ENCODE results near the gene DCPS.
"Not testable (repeated sequence)": the region's sequence is repeated elsewhere in the genome, so short reads cannot be mapped to it uniquely, and the experiment has no call there.

The DCPS gene

GRCh38 chr11:126360049-126360446, 56.2 kb downstream of the DCPS start:
- no peak for DNase-seq (ENCODE audit: low spot score)

GRCh38 chr11:126361400-126361799, 57.5 kb downstream of the DCPS start:
- no peak for DNase-seq (ENCODE audit: low spot score)

GRCh38 chr11:126362879-126363655, 59.2 kb downstream of the DCPS start:
- no peak for DNase-seq (ENCODE audit: low spot score)

GRCh38 chr11:126363706-126364248, 59.9 kb downstream of the DCPS start:
- DNase-seq (ENCODE audit: low spot score), result no peak

GRCh38 chr11:126364735-126365134, 60.9 kb downstream of the DCPS start:
- not testable (repeated sequence) for DNase-seq (ENCODE audit: low spot score)

- DNase-seq (ENCODE audit: low spot score), result not testable (repeated sequence)
Observed at GRCh38 chr11:126365508-126365907, 61.6 kb downstream of the DCPS start.

- DNase-seq (ENCODE audit: low spot score), result no peak
Observed at GRCh38 chr11:126366064-126366822, 62.4 kb downstream of the DCPS start.

GRCh38 chr11:126366823-126367654, 63.2 kb downstream of the DCPS start:
- DNase-seq (ENCODE audit: low spot score), result not testable (repeated sequence)

GRCh38 chr11:126367806-126368205, 63.9 kb downstream of the DCPS start:
- DNase-seq (ENCODE audit: low spot score), result not testable (repeated sequence)

GRCh38 chr11:126368336-126369119, 64.7 kb downstream of the DCPS start:
- peak; percentile 50 for DNase-seq (ENCODE audit: low spot score)

- no peak for DNase-seq (ENCODE audit: low spot score)
Observed at GRCh38 chr11:126370016-126370415, 66.2 kb downstream of the DCPS start.

- no peak for DNase-seq (ENCODE audit: low spot score)
Observed at GRCh38 chr11:126371595-126371994, 67.7 kb downstream of the DCPS start.

GRCh38 chr11:126373389-126374066, 69.7 kb downstream of the DCPS start:
- DNase-seq (ENCODE audit: low spot score), result not testable (repeated sequence)

- not testable (repeated sequence) for DNase-seq (ENCODE audit: low spot score)
Observed at GRCh38 chr11:126374562-126375300, 70.9 kb downstream of the DCPS start.

- no peak for DNase-seq (ENCODE audit: low spot score)
Observed at GRCh38 chr11:126375726-126376125, 71.9 kb downstream of the DCPS start.

GRCh38 chr11:126378763-126379162, 74.9 kb downstream of the DCPS start:
- DNase-seq (ENCODE audit: low spot score), result no peak

- no peak for DNase-seq (ENCODE audit: low spot score)
Observed at GRCh38 chr11:126380909-126381308, 77.0 kb downstream of the DCPS start.

GRCh38 chr11:126381960-126382359, 78.1 kb downstream of the DCPS start:
- not testable (repeated sequence) for DNase-seq (ENCODE audit: low spot score)

- not testable (repeated sequence) for DNase-seq (ENCODE audit: low spot score)
Observed at GRCh38 chr11:126382641-126383040, 78.8 kb downstream of the DCPS start.
